ENCODE data around the gene PI4KA.

DNA sequence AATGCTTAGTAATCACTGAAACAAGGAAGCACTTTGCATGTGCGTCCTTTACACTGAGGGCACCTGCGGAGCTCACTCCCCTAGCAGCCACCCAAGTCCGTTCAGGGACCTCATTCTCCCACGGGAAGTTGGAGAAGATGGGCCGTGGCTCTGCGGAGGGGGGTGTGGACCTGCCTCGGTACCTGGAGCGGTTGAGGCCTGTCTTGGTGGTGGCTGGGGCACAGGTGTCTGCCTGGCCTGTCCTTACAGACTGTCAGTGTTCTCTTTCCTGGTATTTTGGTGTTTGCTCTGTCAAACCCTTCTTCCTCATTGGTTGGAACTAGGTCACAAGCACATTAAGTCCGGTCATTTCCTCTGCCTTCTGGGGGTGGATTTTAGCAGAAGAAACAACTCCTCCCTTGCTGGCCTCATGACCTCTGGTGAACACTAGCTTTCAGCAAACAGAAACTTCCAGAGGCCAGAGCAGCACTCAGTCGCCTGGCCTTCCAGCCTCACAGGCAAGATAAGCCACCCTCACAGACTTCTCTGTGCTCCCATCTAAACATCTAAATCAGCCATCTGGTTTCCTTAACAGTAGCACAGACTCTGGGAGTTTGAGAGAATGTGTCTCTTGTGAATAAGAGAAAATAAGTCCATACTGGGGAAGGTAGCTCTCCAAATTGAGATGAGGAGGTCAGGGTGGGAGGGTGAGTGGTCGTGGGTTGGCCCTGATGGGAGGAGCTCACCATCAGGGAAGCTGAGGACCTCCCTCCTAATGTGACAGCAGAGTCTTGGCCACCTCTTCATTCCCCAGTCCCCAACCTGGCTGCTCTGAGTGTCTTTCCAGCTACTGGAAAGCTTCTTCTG is 8.8 kb upstream of the PI4KA start:
- TF ChIP-seq, protein P1, sequence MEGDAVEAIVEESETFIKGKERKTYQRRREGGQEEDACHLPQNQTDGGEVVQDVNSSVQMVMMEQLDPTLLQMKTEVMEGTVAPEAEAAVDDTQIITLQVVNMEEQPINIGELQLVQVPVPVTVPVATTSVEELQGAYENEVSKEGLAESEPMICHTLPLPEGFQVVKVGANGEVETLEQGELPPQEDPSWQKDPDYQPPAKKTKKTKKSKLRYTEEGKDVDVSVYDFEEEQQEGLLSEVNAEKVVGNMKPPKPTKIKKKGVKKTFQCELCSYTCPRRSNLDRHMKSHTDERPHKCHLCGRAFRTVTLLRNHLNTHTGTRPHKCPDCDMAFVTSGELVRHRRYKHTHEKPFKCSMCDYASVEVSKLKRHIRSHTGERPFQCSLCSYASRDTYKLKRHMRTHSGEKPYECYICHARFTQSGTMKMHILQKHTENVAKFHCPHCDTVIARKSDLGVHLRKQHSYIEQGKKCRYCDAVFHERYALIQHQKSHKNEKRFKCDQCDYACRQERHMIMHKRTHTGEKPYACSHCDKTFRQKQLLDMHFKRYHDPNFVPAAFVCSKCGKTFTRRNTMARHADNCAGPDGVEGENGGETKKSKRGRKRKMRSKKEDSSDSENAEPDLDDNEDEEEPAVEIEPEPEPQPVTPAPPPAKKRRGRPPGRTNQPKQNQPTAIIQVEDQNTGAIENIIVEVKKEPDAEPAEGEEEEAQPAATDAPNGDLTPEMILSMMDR (conservative IDR thresholded peaks at IDR 0.05 in 1 of 2, IDR thresholded peaks at IDR 0.05 in 1 of 2; ENCODE audit: low read depth in 1 of 2, low read length in 2 of 2) = no peak
- TF ChIP-seq EZH2 (IDR thresholded peaks at IDR 0.05; ENCODE audit: low read length, missing control alignments) = no peak
